ENCODE results near the gene KRTAP10-10.
"Not testable (repeated sequence)": the region's sequence is repeated elsewhere in the genome, so short reads cannot be mapped to it uniquely, and the experiment has no call there.

Gene KRTAP10-10

DNA sequence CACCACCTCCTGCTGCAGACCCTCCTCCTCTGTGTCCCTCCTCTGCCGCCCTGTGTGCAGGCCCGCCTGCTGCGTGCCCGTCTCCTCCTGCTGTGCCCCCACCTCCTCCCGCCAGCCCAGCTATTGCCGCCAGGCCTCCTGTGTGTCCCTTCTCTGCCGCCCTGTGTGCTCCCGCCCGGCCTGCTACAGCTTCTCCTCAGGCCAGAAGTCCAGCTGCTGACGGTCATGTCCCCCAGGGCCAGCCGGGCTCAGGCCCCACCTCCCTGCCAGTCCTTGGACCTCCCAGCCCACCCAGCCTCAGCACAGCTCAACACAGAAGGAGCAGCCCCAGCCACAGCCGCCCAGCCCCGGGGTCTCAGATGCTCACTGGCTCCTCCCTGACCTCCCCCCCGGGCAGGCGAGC lies 9.3 kb upstream of the KRTAP10-10 start:
- H3K27me3 Mint-ChIP-seq, H3K27ac Mint-ChIP-seq, H3K4me3 Mint-ChIP-seq: not testable (repeated sequence)
- H3K4me1 Mint-ChIP-seq (ENCODE audit: low read depth) = peaks cover 25% of the 10 kb centered on the region
- H3K36me3 Mint-ChIP-seq (ENCODE audit: low read depth) = peaks cover 35% of the 10 kb centered on the region
- peaks cover 46% of the 10 kb centered on the region for H3K9me3 Mint-ChIP-seq

GRCh38 chr21:44628707-44629391 lies 8.3 kb upstream of the KRTAP10-10 start:
- Mint-ChIP-seq H3K9me3 (peaks cover 43% of the 10 kb centered on the region), H3K4me1 (ENCODE audit: low read depth) (peaks cover 25% of the 10 kb centered on the region), H3K27ac (no peak overlapping the region), H3K4me3 (no peak overlapping the region), H3K27me3 (no peaks in the 10 kb centered on the region), H3K36me3 (ENCODE audit: low read depth) (peaks cover 28% of the 10 kb centered on the region)

GRCh38 chr21:44630440-44630839 lies 6.7 kb upstream of the KRTAP10-10 start:
- Mint-ChIP-seq H3K27me3 (no peaks in the 10 kb centered on the region), H3K4me1 (ENCODE audit: low read depth) (peaks cover 25% of the 10 kb centered on the region), H3K36me3 (ENCODE audit: low read depth) (peaks cover 20% of the 10 kb centered on the region), H3K27ac (peak overlapping the region; percentile 63), H3K4me3 (no peak overlapping the region), H3K9me3 (peaks cover 30% of the 10 kb centered on the region)

- Mint-ChIP-seq H3K9me3 (peaks cover 30% of the 10 kb centered on the region), H3K4me3 (no peak overlapping the region), H3K27me3 (no peaks in the 10 kb centered on the region), H3K27ac (no peak overlapping the region), H3K36me3 (ENCODE audit: low read depth) (peaks cover 20% of the 10 kb centered on the region), H3K4me1 (ENCODE audit: low read depth) (peaks cover 21% of the 10 kb centered on the region)
Observed at GRCh38 chr21:44632067-44632466, 5.1 kb upstream of the KRTAP10-10 start.

DNA sequence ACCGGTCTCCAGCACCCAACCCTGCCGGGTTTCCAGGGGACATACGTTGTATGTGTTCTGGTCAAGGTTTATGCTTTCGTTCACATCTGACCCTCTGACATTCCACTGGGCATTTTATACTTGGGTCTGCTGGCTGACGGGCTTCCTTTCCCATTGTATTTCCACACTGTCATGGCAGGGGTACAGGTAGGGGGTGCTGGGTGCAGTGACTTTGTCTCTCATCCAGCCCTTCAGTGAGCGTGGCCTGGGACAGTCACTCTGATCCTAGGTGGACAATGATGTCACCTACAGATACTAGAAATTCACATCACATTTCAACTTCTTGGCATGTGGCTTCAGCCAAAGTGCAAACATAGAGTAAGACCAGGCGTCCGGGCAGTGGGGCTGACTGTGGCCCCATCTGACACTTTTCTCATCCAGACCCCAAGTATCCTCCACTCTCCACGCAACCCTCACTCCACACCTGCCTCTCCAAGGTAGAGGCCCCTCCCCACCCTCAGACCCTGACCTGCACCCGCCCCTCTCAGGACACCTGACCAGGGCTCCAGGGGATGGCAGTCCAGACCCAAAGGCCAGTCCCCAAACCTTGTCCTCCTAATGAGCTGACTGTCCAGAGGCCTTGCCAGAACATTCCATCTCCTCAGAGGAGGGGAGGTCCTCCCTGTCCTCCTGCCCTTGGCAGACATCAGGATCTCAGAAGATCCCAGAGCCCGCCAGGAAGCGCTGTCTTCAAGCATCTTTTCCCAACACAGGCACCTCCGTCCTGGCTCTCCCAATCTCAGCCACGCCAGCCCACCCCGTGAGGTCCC lies 743 bp upstream of the KRTAP10-10 start:
- Mint-ChIP-seq H3K27me3 (peaks cover 3% of the 10 kb centered on the region), H3K4me1 (ENCODE audit: low read depth) (no peaks in the 10 kb centered on the region), H3K36me3 (ENCODE audit: low read depth) (peaks cover 7% of the 10 kb centered on the region), H3K9me3 (peaks cover 29% of the 10 kb centered on the region), H3K27ac (no peak overlapping the region), H3K4me3 (no peak overlapping the region)

DNA sequence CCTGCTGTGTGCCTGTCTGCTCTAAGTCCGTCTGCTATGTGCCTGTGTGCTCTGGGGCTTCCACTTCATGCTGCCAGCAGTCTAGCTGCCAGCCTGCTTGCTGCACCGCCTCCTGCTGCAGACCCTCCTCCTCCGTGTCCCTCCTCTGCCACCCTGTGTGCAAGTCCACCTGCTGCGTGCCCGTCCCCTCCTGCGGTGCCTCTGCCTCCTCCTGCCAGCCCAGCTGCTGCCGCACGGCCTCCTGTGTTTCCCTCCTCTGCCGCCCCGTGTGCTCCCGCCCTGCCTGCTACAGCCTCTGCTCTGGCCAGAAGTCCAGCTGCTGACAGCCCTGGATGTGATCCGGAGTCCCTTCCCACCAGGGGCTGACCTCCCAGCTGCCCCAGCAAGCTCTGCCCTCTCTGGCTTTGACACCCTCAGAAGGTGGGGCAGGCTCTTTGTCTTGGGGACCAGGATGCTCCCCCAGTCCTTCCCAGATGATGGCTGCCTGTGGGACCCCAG lies 744 bp downstream of the KRTAP10-10 start:
- H3K36me3 Mint-ChIP-seq (ENCODE audit: low read depth); H3K4me1 Mint-ChIP-seq (ENCODE audit: low read depth); H3K27ac Mint-ChIP-seq; H3K27me3 Mint-ChIP-seq; H3K4me3 Mint-ChIP-seq: not testable (repeated sequence)
- peaks cover 28% of the 10 kb centered on the region for H3K9me3 Mint-ChIP-seq

DNA sequence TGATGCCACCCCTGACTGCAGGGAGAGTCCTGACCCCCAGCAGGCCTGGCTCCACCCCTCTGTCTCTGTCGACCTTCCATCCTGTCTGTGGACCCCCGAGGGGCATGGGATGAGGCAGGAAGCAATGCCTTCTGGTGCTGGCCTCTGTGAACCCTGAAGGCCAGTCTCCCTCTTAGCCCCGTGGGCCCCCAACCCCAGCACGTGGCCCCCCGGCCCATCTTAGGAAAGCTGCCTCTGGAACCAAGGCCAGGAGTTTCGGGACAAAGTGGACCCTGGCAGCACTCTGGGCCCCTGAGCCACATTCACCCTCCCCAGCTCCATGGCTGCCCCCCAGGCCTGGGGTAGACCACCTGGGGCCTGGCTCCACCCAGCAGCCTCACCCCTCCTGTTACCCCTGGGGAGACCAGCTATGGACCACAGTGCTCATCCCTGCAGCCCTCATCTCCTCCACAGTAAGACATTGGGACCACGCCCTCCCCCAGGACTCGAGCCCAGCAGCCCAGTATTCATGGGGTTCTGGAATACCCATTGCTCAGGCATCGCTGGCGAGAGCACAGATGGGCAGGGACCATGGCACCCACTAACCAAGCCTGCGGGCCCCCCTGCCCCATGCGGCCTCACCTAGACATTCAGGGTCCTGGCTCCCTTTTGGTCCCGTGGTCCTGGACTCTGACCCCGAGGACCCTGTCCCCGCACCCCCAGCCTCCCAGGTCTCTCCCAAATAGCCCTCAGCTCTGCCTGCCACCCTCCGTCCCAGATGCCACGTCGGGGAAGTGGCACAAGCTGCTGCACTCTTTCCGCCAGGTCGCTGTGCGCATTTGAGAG lies 1.6 kb downstream of the KRTAP10-10 start:
- not testable (repeated sequence) for H3K4me3 Mint-ChIP-seq; H3K27me3 Mint-ChIP-seq; H3K4me1 Mint-ChIP-seq (ENCODE audit: low read depth); H3K27ac Mint-ChIP-seq; H3K36me3 Mint-ChIP-seq (ENCODE audit: low read depth)
- H3K9me3 Mint-ChIP-seq = peaks cover 31% of the 10 kb centered on the region

- no peak overlapping the region for H3K27ac Mint-ChIP-seq
- no peaks in the 10 kb centered on the region for H3K4me1 Mint-ChIP-seq (ENCODE audit: low read depth)
- H3K36me3 Mint-ChIP-seq (ENCODE audit: low read depth) = peaks cover 1% of the 10 kb centered on the region
- H3K27me3 Mint-ChIP-seq = peaks cover 3% of the 10 kb centered on the region
- H3K9me3 Mint-ChIP-seq = peaks cover 36% of the 10 kb centered on the region
- H3K4me3 Mint-ChIP-seq = no peak overlapping the region
Observed at GRCh38 chr21:44639331-44639655, 2.1 kb downstream of the KRTAP10-10 start.

DNA sequence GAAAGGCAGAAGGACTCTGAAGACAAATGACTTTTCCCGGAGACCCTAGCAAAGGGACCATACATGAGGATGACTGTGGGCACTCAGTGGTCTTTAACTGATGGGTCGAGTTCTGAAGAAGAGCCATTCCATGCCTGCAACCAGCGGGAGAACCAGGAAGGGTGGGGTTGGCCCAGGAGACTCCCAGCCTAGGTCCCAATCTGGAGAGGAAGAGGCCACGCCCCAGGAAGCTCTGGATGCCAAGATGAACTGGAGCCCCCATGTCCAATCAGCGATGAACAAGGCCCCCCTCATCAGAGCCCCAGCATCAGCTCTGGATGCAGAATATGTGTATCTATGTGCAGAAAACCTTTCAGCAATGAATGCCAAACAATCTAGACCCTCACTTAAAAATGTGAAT lies 3.6 kb downstream of the KRTAP10-10 start:
- peaks cover 46% of the 10 kb centered on the region for H3K9me3 Mint-ChIP-seq
- no peaks in the 10 kb centered on the region for H3K4me1 Mint-ChIP-seq (ENCODE audit: low read depth)
- no peak overlapping the region for H3K4me3 Mint-ChIP-seq
- no peak overlapping the region for H3K27ac Mint-ChIP-seq
- peaks cover 10% of the 10 kb centered on the region for H3K36me3 Mint-ChIP-seq (ENCODE audit: low read depth)
- peaks cover 3% of the 10 kb centered on the region for H3K27me3 Mint-ChIP-seq

DNA sequence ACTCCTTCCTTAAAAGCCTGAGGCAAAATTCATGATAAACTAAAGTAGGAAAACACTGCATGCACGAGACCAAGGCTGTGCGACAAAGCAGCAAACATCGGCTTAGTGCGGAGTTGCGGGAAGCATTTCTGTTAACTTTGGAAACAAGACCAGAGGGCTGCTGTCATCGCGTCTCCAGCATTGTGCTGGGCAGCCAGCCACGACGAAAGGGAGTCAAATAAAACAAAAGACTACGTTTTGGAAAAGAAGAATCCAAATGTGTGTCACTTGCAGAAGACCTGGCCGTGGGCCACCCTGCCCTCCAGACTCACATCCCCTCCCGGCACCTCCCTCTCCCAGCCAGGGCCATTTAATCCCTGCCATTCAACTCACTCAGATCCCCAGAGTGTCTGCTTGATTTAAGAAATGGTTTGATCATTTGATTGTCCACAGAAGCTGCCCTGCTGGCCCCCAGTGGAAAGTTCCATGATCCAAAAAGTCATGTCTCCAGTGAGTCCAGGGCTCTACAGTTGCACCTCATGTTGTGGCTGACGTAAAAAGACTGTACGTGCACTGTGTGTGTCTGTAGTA lies 6.7 kb downstream of the KRTAP10-10 start:
- Mint-ChIP-seq H3K36me3 (ENCODE audit: low read depth) (peaks cover 10% of the 10 kb centered on the region), H3K27me3 (peaks cover 3% of the 10 kb centered on the region), H3K9me3 (peaks cover 46% of the 10 kb centered on the region)

GRCh38 chr21:44644878-44645277 lies 7.7 kb downstream of the KRTAP10-10 start:
- Mint-ChIP-seq H3K27ac (no peak overlapping the region), H3K9me3 (peaks cover 45% of the 10 kb centered on the region), H3K4me1 (ENCODE audit: low read depth) (no peaks in the 10 kb centered on the region), H3K4me3 (no peak overlapping the region), H3K27me3 (peaks cover 3% of the 10 kb centered on the region), H3K36me3 (ENCODE audit: low read depth) (peaks cover 10% of the 10 kb centered on the region)

More for the DNA sequence above, 6.7 kb downstream of the KRTAP10-10 start:
- H3K4me3 Mint-ChIP-seq = no peak overlapping the region
- no peaks in the 10 kb centered on the region for H3K4me1 Mint-ChIP-seq (ENCODE audit: low read depth)
- H3K27ac Mint-ChIP-seq = no peak overlapping the region

DNA sequence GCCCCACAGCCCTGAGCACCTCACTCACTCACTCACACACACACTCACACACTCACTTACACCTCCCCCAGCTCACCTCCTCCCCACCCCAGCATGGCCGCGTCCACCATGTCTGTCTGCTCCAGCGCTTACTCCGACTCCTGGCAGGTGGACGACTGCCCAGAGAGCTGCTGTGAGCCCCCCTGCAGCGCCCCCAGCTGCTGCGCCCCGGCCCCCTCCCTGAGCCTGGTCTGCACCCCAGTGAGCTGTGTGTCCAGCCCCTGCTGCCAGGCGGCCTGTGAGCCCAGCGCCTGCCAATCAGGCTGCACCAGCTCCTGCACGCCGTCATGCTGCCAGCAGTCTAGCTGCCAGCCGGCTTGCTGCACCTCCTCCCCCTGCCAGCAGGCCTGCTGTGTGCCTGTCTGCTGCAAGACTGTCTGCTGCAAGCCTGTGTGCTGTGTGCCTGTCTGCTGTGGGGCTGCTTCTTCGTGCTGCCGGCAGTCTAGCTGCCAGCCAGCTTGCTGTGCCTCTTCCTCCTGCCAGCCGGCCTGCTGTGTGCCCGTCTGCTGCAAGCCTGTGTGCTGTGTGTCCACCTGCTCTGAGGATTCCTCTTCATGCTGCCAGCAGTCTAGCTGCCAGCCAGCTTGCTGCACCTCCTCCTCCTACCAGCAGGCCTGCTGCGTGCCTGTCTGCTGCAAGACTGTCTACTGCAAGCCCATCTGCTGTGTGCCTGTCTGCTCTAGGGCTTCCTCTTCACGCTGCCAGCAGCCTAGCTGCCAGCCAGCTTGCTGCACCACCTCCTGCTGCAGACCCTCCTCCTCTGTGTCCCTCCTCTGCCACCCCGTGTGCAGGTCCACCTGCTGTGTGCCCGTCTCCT lies 9.4 kb downstream of the KRTAP10-10 start, which contains the start of gene KRTAP10-11:
TSS of gene KRTAP10-11 (plus strand) at position 49 of the 856 bp plus-strand sequence. CDS start at position 94, 45 bp downstream.
- Mint-ChIP-seq H3K9me3 (peaks cover 31% of the 10 kb centered on the region), H3K36me3 (ENCODE audit: low read depth) (peaks cover 10% of the 10 kb centered on the region)
- H3K27ac Mint-ChIP-seq; H3K4me3 Mint-ChIP-seq; H3K4me1 Mint-ChIP-seq (ENCODE audit: low read depth); H3K27me3 Mint-ChIP-seq: not testable (repeated sequence)

- peaks cover 10% of the 10 kb centered on the region for H3K36me3 Mint-ChIP-seq (ENCODE audit: low read depth)
- H3K27me3 Mint-ChIP-seq = no peaks in the 10 kb centered on the region
- peaks cover 28% of the 10 kb centered on the region for H3K9me3 Mint-ChIP-seq
- H3K27ac Mint-ChIP-seq = no peak overlapping the region
- H3K4me3 Mint-ChIP-seq = no peak overlapping the region
- H3K4me1 Mint-ChIP-seq (ENCODE audit: low read depth) = no peaks in the 10 kb centered on the region
Observed at GRCh38 chr21:44647222-44647552, 10.0 kb downstream of the KRTAP10-10 start.

Measured in stimulated activated naive CD8-positive, alpha-beta T cell treated with anti-CD3 and anti-CD28 coated beads, Interleukin-15, Interleukin-2, amounts not matched to agents 100 ng/mL and 50 ng/mL, for 24 hours (primary cell).